NCI-H128 (cell line): Measurements from ENCODE around the gene OMD.
"Not testable (repeated sequence)": the region's sequence is repeated elsewhere in the genome, so short reads cannot be mapped to it uniquely, and the experiment has no call there.

Experiments used
- DNase-seq: peaks from one replicate; lab custom pipeline; 2025; ENCODE audit not compliant: unreplicated experiment; lab: John Stamatoyannopoulos, UW

The OMD gene

DNA sequence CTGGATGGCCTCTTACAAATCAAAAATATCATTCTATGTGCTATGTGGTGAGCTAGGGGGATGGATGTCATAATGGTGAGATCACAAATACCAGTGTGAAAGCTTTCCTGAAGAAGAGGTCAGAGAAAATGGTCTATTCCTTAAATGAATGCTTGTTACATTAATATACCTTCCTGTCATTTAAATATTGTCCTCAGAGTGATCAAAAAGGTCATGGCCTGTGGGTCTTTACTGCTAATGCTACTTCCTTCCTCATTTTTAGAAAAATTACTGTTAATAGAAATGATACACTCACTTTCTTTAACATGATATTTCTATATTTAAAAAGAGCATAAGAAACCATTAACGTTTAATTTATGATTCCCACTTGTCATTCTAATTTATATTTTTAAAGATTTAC lies 9.7 kb downstream of the OMD start:
- DNase-seq, result no peak

DNA sequence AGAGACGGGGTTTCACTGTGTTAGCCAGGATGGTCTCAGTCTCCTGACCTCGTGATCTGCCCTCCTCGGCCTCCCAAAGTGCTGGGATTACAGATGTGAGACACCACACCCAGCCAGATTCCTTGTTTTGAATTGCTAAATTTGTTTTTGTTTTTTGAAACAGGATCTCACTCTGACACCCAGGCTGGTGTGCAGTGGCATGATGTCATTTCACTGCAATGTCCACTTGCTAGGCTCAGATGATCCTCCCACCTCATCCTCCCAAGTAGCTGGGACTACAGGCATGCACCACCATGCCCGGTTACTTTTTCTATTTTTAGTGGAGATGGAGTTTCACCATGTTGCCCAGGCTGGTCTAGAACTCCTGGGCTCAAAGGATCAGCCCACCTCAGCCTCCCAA lies 13.1 kb downstream of the OMD start:
- DNase-seq, result not testable (repeated sequence)

DNA sequence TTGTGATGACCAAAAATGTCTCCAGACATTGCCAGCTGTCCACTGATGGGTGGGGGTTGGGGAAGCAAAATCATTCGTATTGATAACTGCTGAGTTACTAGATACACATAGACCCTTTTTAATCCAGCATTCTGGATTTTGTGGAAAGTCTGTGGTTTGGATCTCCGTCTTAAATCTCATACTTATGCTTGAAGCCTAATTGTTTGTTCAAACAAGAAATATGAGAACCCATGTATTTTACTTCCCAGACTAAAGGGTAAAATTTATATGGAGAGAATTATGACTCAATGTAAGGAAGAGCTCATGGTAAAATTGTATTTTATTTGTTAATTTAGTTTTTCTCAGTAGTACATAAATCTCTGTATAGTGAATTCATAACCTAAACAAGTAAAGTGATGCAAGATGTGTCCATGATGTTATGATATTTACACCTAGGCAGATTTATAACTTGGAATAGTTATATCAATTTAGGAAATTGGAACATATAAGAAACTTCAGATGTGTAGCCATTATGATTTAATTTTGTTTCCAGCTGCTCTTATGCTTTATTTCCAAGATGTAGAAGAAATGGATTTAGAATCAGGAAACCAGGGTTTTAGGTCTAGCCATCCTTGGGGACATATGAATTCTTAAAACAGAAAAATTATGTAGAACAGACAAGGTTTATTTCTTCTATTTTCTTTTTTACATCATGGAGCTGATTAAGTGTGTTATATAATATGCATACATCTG lies 15.4 kb downstream of the OMD start:
- no peak for DNase-seq

DNA sequence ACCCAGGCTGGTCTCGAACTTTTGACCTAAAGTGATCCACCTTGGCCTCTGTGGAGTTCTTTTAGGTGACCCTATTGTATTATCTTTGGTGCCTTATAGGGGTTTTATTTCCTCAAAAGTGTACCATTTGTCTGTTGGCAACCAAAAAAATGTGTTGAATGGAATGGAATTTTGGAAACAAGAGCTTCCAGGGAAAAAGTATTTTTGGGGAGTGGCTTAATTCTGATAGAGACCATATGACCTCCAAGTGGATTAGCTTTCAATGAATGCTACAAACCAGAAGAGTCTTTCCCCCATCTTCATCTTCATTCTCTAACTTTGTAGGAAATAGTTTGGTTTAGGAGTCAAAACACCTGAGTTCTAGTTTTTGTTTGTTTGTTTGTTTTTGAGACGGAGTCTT lies 16.5 kb downstream of the OMD start:
- no peak for DNase-seq

DNA sequence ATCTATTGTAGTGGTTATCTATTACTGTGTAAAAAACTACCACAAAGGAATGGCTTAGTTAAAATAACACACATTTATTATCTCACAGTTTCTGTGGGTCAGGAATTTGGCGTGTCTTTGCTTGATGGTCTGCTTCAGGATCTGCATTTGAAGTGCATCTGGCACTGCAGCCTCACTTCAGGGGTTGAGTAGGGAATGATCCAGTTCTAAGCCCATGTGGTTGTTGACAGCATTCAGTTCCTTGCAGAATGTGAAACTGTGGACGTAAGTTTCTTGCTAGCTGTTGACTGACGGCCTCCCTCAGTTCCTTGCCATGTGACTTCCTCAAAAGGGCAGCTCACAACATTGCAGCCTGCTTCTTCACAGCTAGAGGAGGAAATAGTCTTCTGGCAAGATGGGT lies 17.8 kb downstream of the OMD start:
- no peak for DNase-seq

DNA sequence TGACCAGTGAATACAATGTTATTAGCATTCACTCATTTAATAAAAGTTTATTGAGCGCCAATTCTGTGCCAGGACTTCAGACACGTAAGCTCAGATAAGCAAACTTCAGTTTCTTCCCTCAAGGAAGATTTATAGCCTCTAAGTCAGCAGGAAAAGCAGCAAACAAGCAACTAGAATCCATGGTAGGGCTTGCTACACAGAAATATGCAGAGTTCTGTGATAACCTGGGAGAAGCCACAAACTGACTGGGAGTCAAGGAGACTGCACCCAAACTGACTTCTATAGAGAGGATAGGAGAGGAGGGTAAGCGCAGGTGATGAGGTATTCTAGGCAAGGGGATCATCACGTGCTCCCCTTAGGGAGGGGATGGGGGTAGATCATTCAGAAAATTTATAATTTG lies 18.5 kb downstream of the OMD start:
- no peak for DNase-seq

- no peak for DNase-seq
Measured at GRCh38 chr9:92404042-92404836, 20.0 kb downstream of the OMD start, which contains the start of gene OGN. OGN (minus strand) TSS chr9:92404578; CDS start chr9:92403407, 1,171 bp downstream.

DNA sequence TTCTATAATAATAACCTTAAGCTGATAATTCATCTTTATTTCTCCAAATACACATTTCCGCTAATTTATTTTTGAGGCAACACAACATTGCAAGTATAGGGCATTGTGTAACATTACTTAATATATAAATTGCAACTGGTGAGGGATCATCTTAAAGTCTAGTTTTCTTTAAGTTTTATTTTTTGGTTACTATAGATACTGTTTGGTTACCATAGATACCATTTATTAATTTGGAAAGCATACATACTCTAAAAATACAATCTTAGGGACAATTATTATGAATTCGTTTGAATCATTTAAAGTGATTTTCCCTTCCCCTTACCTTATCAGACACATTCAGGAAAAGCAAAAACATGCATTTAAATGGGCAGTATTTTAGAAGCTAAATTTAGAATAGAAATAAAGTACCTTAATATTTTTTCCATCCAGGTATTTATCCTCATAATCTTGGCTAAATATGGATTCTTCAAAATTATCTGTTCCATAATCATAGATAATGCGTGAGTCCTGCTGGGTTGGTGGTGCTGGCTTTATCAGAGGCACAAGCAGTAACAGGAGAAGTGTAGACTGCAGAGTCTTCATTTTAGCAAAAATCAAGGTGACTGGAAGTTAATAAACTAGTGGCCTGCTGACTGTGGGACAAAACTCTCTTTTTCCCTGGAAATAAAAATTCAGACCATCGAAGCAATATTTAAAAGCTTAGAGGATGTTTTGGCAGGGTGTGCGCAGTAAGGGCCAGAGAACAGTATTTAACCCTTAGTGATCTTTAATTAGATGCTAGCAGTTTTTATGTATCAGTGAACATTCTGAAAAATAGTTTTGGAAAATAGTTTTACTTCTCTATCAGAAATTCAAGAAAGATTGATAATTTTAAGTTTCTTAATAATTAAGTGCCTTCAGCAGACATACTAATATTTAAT lies 21.2 kb downstream of the OMD start:
- DNase-seq, result no peak

- DNase-seq, result no peak
Measured at GRCh38 chr9:92402360-92402759, 21.9 kb downstream of the OMD start.

GRCh38 chr9:92397853-92398252 lies 26.4 kb downstream of the OMD start:
- no peak for DNase-seq

- no peak for DNase-seq
Measured at GRCh38 chr9:92395617-92396016, 28.7 kb downstream of the OMD start.

- DNase-seq, result no peak
Measured at GRCh38 chr9:92393686-92394085, 30.6 kb downstream of the OMD start.

- DNase-seq, result no peak
Measured at GRCh38 chr9:92392690-92393089, 31.6 kb downstream of the OMD start.

DNA sequence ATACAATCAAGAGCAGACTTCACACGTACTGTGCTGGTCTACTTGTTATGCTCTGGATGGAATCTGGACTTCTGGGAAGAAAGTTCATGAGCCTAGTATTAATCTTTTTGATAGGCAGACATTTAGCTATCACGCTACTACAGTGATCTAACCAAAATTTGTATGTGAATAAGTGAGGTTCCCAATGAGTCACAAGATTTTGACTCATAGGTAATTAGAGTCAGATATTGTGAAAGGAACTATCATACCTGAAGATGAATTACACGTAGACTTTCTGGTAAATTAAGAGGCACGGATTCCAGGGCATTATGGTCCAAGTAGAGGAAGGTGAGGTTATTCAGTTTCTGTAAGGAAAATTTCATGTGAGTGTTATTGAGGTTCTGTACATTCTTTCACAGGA lies 38.3 kb downstream of the OMD start:
- no peak for DNase-seq

DNA sequence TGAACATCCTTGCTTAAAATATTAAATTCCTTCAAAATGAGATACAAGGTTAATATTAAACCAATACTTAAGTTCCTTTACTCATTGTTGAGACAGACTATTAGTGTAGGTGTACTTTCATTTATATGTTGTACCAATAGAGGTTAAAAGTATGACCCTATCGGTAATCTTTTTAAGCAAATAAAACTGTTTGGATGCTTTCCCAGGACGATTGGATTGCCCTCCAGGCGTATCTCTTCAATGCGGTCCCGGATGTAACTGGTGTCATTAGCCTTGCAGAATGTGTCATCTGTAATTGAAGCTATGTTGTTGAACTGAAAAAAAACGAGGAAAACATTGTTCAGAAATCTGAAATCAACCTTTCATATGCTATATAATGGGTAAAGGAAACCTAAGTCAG lies 38.8 kb downstream of the OMD start:
- no peak for DNase-seq

- no peak for DNase-seq
Measured at GRCh38 chr9:92385001-92385400, 39.3 kb downstream of the OMD start.

DNA sequence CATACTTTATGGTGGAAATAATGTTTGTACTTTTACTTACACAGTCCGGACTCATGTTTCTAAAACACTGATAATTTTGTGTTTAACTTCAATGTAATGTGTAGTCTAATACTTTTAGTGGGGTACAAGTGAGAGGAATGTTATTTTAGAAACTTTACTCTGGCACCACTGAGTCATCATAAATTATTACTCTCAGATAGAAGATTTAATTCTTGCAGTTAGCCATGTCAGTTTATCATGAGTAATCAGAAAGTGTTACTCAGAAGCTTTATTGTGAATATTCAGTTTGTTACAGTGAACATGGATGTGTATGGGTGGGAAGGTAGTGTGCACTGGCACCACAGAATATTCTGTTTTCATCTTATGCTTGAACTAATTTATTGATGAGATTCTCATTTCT lies 39.9 kb downstream of the OMD start:
- no peak for DNase-seq

DNA sequence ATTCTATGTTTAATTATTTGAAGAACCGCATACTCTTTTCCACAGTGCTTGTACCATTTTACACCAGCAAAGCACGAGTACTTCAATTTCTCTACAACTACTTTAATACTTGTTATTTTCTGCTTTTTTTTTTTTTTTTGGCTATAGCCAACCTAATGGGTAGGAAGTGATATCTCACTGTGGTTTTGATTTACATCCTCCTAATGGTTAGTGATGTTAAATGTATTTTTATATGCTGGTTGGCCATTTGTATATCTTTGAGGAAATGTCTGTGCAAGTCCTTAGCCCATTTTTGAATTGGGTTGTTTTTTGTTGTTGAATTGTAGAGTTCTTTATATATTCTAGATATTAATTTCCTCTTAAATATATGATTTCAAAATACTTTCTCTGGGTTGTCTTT lies 42.5 kb downstream of the OMD start:
- DNase-seq, result no peak

GRCh38 chr9:92380603-92381002 lies 43.7 kb downstream of the OMD start:
- DNase-seq, result no peak

GRCh38 chr9:92378865-92379560 lies 45.3 kb downstream of the OMD start:
- DNase-seq, result no peak

GRCh38 chr9:92377876-92378275 lies 46.4 kb downstream of the OMD start:
- no peak for DNase-seq
